NCI-H82 treated with DMSO at 0.1 percent for 48 hours (cell line): ENCODE measurements around the gene NEK4.
"Not testable (repeated sequence)": the region's sequence is repeated elsewhere in the genome, so short reads cannot be mapped to it uniquely, and the experiment has no call there.

Experiments
- DNase-seq: peaks from one replicate; lab custom pipeline; 2025; ENCODE audit not compliant: unreplicated experiment; lab: John Stamatoyannopoulos, UW

NEK4 gene

DNA sequence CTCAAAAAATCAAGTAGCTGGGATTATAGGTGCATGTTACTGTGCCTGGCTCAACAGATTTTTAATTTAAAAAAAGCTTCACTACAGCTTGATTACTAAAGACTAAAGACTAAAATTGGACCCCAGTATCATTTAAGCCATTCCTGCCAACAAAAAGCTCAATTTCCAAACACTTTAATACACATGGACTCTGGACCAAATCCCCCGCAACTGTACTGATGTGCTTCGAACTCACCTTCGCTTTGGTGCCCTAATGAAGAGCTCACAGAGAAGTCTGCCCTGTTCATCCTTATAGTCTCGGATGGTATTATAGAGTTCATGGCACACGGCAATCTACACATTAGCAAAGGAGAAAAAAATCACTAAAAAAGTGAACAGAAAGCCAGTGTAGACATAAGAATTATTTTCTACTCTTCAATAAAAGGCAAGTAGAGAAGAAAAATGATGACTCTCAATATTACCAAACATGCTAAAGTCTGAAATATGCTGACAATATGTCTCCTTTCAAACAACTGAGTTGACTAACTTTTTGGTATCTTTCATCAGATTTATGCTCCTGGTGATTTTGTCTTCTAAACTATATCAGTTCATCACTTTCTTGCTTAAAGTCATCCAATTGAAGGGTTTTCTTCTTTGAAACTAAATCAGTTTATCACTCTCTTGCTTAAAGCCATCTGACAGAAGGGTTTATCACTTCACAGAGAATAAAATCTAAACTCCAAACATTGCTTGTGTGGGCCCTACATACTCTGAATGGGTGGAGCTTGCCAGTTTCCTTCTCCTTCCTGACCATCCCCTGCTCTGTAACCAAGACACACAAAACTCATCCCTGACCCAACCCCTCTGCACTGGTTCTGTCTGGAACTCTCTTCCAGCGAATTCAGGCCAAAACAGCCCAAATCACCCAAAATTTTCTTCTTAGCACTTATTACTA, 92.2 kb downstream of the NEK4 start:
- DNase-seq = no peak

DNA sequence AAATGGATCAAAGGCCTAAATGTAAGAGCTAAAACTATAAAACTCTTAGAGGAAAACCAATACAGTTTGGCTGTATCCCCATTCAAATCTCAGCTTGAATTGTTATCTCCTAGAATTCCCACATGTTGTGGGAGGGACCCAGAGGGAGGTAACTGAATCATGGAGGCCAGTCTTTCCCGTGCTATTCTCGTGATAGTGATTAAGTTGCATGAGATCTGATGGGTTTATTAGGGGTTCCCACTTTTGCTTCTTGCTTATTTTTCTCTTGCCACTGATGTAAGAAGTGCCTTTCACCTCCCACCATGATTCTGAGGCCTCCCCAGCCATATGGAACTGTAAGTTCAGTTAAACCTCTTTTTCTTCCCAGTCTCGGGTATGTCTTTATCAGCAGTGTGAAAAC, 94.5 kb downstream of the NEK4 start:
- DNase-seq = not testable (repeated sequence)

DNA sequence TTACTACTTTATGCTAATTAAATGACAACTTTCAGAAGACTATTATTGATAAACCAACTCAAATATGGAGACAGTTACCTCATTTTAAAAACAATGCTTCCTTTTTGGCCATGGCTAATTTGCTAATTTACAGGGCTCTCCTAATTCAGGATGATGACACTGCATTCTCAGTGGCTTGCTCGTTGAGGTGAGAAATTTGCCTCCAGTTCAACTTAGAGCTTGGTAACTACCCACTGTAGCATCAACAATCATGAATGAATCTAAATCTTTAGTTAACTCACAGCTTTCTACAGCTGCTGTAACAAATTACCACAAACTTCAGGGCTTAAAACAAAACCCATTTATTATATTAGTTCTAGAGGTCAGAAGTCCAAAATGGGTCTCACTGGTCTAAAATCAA, 99.1 kb downstream of the NEK4 start:
- no peak for DNase-seq

DNA sequence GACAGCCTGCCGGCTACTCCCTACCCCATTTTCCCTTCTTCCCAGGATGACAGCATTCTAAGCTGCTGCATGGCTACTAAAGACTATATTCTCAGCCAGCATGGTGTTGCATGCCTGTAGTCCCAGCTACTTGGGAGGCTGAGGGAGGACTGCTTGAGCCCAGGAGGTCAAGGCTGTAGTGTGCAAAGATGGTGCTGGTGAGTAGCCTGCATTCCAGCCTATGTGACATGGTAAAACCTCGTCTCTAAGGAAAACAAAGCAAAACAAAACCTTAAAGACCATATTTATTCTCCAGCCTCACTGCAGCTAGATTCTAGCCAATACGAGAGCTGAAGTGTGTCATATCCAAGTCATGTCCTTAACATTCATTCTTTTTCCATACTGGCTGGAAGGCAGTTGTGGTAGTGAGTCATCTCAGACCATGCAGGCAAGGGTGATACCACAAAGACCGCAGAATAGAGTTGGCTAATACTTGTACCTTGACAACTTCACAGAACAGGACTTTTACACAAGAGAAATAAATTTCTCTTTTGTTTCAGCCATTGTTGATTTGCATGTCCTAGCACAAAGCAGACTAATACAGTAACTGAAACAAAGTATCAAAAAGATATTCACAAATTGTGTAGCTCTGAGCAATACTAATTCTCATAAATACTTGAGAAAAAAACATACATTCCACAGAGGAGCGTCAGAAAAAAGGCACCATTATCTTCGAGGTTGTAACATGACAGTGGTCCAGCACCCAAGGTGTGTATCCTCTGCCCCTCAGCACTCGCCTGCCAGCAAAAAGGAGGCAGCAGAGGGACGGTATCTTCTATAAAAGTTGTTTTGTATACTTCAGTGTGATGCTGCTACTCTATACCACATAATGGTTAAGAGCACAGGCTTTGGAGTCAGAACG, 99.9 kb downstream of the NEK4 start:
- no peak for DNase-seq

DNA sequence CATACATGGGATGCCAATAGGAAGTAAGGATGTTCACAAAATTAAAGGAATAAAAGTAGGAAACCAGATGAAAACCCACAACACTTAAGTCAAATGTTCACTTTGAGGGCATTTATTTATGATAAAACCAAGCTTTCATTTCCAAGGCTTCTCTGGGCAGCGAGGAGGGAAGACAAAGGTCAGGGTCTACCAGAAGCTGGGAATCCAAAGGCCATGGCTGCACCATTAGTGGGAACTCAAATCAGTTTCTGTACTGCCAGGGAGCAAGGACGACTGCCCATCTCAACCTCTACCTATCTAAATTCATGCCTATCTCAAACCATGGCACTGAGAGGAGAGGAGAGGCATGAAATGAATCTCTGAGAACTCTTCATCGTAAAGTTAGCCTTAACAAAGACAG, 107.6 kb downstream of the NEK4 start:
- no peak for DNase-seq

- DNase-seq = no peak
These were observed 110.7 kb downstream of the NEK4 start for GRCh38 chr3:52660046-52660445.
